GM23338 (cell line): ENCODE data around the gene NFKB1. TPM values are rescaled to one million over a fixed set of nuclear protein-coding genes. Genes with fewer than 3 reads are reported as not detected.

ENCODE experiments used
- ATAC-seq: fragments of 200-7000 bp; cut with Tn5 transposase; 3 replicates; pipeline ENCODE4 v1.9.1; 2020
- DNase-seq: peaks from one replicate; pipeline ENCODE4 v3.0.0-alpha.2; 2015; ENCODE audit warnings: low spot score
- H2AFZ ChIP-seq: fragments of 200-600 bp; sonication (generic); 2 replicates; pipeline ENCODE4 v1.8.0; 2016; ENCODE audit warnings: antibody characterized with exemption, mild to moderate bottlenecking, moderate library complexity
- H3F3A ChIP-seq: fragments of 200-600 bp; sonication (generic); replicated peaks from 2 replicates; pipeline ENCODE4 v1.8.0; 2017; ENCODE audit warnings: antibody characterized with exemption, mixed run types, low read depth
- H3K27ac ChIP-seq: fragments of 200-600 bp; sonication (generic); 2 replicates; pipeline ENCODE4 v1.6.1; 2016; ENCODE audit warnings: low read depth
- H3K27me3 ChIP-seq: fragments of 200-600 bp; sonication (generic); 2 replicates; pipeline ENCODE4 v1.8.0; 2016; ENCODE audit warnings: mild to moderate bottlenecking, mixed run types, moderate library complexity; ENCODE audit not compliant: insufficient read depth
- H3K36me3 ChIP-seq: fragments of 200-600 bp; sonication (generic); 2 replicates; pipeline ENCODE4 v1.8.0; 2016; ENCODE audit warnings: mild to moderate bottlenecking; ENCODE audit not compliant: insufficient read depth
- H3K4me1 ChIP-seq: fragments of 200-600 bp; sonication (generic); 2 replicates; pipeline ENCODE4 v1.8.0; 2016; ENCODE audit warnings: mild to moderate bottlenecking, moderate library complexity; ENCODE audit not compliant: insufficient read depth
- H3K4me2 ChIP-seq: fragments of 200-600 bp; sonication (generic); 2 replicates; pipeline ENCODE4 v1.7.1; 2017; ENCODE audit warnings: mixed run types
- H3K4me3 ChIP-seq: fragments of 200-600 bp; sonication (generic); 2 replicates; pipeline ENCODE4 v1.6.1; 2016; ENCODE audit warnings: mixed run types
- H3K79me2 ChIP-seq: fragments of 200-600 bp; sonication (generic); replicated peaks from 2 replicates; pipeline ENCODE4 v1.8.0; 2017; ENCODE audit warnings: mild to moderate bottlenecking; ENCODE audit not compliant: insufficient read depth
- H3K9me2 ChIP-seq: fragments of 200-600 bp; sonication (generic); 2 replicates; pipeline ENCODE4 v1.8.0; 2017; ENCODE audit not compliant: insufficient read depth
- H4K20me1 ChIP-seq: fragments of 200-600 bp; sonication (generic); replicated peaks from 2 replicates; pipeline ENCODE4 v1.8.0; 2017; ENCODE audit warnings: mild to moderate bottlenecking; ENCODE audit not compliant: insufficient read depth
- H3K27ac Mint-ChIP-seq: 2 replicates; pipeline ENCODE4 v1.8.0; 2020; ENCODE audit warnings: inconsistent platforms, mild to moderate bottlenecking, moderate library complexity, mixed read lengths
- H3K27me3 Mint-ChIP-seq: 3 replicates; pipeline ENCODE4 v1.8.0; 2022; ENCODE audit warnings: low read depth, mild to moderate bottlenecking, moderate library complexity, mixed read lengths, inconsistent platforms; ENCODE audit not compliant: insufficient read depth, poor library complexity
- H3K36me3 Mint-ChIP-seq: 3 replicates; pipeline ENCODE4 v1.8.0; 2021; ENCODE audit warnings: low read depth, mild to moderate bottlenecking, inconsistent platforms, moderate library complexity, mixed read lengths
- H3K4me1 Mint-ChIP-seq: 3 replicates; pipeline ENCODE4 v1.8.0; 2020; ENCODE audit warnings: mild to moderate bottlenecking, inconsistent platforms, mixed read lengths
- H3K4me3 Mint-ChIP-seq: 3 replicates; pipeline ENCODE4 v1.8.0; 2021; ENCODE audit warnings: moderate library complexity, mild to moderate bottlenecking, inconsistent platforms, mixed read lengths
- H3K9me3 Mint-ChIP-seq: 3 replicates; pipeline ENCODE4 v1.8.0; 2020; ENCODE audit warnings: moderate library complexity, mild to moderate bottlenecking, inconsistent platforms, mixed read lengths
- NANOG ChIP-seq: IDR thresholded peaks from 2 replicates; pipeline ENCODE4 v1.6.1; 2016; ENCODE audit warnings: antibody characterized with exemption, borderline replicate concordance
- POLR2AphosphoS5 ChIP-seq: IDR thresholded peaks from 2 replicates; pipeline ENCODE4 v1.6.1; 2016; ENCODE audit warnings: antibody characterized with exemption, low read depth
- STAT1 ChIP-seq: IDR thresholded peaks from one replicate; pipeline ENCODE4 v1.6.1; 2016; ENCODE audit warnings: antibody characterized with exemption; ENCODE audit not compliant: unreplicated experiment
- polyA plus RNA-seq: library from polyadenylated mRNA; unstranded; fragments of >200 nt; fragmentation: Nextera tagmentation; extraction: Ambion mirVana; gene quantifications from 2 replicates; pipeline ENCODE4 v1.2.1, GENCODE V29; 2016
- total RNA-seq: library from RNA; depleted of rRNA; stranded (reverse); fragments of >200 nt; shearing (Covaris generic); gene quantifications from 2 replicates; pipeline ENCODE4 v1.2.3, GENCODE V29; 2014
- TF ChIP-seq, protein P1 (sequence below): IDR thresholded peaks from one replicate; pipeline ENCODE4 v1.6.1; 2018; ENCODE audit warnings: antibody characterized with exemption; ENCODE audit not compliant: unreplicated experiment
- TF ChIP-seq, protein P2 (sequence below), 2 experiments: fragments of 200-600 bp in 1 of 2; sonication (generic) in 1 of 2; conservative IDR thresholded peaks; 2 replicates each; pipeline versions ENCODE4 v1.5.1 to v1.6.1; 2016 to 2017; ENCODE audit warnings: antibody characterized with exemption in 2 of 2, low read depth in 2 of 2, mild to moderate bottlenecking in 2 of 2, moderate library complexity in 1 of 2

Gene NFKB1
- total and polyA plus RNA-seq, 2 experiments from 2014 or later = 0.82 to 4.6 TPM

DNA sequence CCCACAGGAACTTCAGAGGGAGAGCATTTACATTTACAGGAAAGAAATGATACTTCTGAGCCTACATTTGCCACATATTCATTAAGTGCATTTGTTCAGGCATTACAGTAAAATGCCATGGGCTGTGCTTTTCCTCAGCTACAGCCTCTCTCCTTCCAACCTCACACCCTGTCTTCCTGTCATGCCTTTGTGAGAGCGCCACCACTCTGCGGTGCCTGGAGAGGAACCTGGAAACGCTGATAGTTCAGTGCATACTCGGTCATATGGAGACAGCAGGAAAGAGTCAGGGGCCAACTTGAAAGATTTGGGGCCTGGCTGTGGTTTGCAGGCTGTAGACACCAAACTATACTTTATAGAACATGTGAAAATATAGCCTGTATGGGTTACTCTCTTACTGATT is 40.5 kb downstream of the NFKB1 start:
- Histone ChIP-seq H3K27me3 (no peaks in the 10 kb centered on the region), H3K4me1 (no peaks in the 10 kb centered on the region), H3K27ac (no peak overlapping the region), H3K9me2 (no peaks in the 10 kb centered on the region; the same call in 1 of the 2 replicates), H3K4me2 (no peak overlapping the region), H4K20me1 (no peaks in the 10 kb centered on the region), H3K36me3 (no peaks in the 10 kb centered on the region), H3K79me2 (no peaks in the 10 kb centered on the region), H3K4me3 (no peak overlapping the region), H3F3A (no peaks in the 10 kb centered on the region), H2AFZ (no peak overlapping the region)
- H3K27ac Mint-ChIP-seq = no peak overlapping the region
- no peak overlapping the region for H3K4me3 Mint-ChIP-seq
- DNase-seq (peak; percentile 78), ATAC-seq (peak; percentile 100)
- no peaks in the 10 kb centered on the region for H3K9me3 Mint-ChIP-seq
- TF ChIP-seq, protein P1, sequence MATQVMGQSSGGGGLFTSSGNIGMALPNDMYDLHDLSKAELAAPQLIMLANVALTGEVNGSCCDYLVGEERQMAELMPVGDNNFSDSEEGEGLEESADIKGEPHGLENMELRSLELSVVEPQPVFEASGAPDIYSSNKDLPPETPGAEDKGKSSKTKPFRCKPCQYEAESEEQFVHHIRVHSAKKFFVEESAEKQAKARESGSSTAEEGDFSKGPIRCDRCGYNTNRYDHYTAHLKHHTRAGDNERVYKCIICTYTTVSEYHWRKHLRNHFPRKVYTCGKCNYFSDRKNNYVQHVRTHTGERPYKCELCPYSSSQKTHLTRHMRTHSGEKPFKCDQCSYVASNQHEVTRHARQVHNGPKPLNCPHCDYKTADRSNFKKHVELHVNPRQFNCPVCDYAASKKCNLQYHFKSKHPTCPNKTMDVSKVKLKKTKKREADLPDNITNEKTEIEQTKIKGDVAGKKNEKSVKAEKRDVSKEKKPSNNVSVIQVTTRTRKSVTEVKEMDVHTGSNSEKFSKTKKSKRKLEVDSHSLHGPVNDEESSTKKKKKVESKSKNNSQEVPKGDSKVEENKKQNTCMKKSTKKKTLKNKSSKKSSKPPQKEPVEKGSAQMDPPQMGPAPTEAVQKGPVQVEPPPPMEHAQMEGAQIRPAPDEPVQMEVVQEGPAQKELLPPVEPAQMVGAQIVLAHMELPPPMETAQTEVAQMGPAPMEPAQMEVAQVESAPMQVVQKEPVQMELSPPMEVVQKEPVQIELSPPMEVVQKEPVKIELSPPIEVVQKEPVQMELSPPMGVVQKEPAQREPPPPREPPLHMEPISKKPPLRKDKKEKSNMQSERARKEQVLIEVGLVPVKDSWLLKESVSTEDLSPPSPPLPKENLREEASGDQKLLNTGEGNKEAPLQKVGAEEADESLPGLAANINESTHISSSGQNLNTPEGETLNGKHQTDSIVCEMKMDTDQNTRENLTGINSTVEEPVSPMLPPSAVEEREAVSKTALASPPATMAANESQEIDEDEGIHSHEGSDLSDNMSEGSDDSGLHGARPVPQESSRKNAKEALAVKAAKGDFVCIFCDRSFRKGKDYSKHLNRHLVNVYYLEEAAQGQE = no peak
- TF ChIP-seq, protein P2, sequence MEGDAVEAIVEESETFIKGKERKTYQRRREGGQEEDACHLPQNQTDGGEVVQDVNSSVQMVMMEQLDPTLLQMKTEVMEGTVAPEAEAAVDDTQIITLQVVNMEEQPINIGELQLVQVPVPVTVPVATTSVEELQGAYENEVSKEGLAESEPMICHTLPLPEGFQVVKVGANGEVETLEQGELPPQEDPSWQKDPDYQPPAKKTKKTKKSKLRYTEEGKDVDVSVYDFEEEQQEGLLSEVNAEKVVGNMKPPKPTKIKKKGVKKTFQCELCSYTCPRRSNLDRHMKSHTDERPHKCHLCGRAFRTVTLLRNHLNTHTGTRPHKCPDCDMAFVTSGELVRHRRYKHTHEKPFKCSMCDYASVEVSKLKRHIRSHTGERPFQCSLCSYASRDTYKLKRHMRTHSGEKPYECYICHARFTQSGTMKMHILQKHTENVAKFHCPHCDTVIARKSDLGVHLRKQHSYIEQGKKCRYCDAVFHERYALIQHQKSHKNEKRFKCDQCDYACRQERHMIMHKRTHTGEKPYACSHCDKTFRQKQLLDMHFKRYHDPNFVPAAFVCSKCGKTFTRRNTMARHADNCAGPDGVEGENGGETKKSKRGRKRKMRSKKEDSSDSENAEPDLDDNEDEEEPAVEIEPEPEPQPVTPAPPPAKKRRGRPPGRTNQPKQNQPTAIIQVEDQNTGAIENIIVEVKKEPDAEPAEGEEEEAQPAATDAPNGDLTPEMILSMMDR (conservative IDR thresholded peaks at IDR 0.05; ENCODE audit: low read depth in 2 of 2) = peak; percentile 73 to 92
- no peaks in the 10 kb centered on the region; the same call in 2 of the 3 replicates for H3K4me1 Mint-ChIP-seq
- no peaks in the 10 kb centered on the region for H3K36me3 Mint-ChIP-seq
- H3K27me3 Mint-ChIP-seq = no peaks in the 10 kb centered on the region

DNA sequence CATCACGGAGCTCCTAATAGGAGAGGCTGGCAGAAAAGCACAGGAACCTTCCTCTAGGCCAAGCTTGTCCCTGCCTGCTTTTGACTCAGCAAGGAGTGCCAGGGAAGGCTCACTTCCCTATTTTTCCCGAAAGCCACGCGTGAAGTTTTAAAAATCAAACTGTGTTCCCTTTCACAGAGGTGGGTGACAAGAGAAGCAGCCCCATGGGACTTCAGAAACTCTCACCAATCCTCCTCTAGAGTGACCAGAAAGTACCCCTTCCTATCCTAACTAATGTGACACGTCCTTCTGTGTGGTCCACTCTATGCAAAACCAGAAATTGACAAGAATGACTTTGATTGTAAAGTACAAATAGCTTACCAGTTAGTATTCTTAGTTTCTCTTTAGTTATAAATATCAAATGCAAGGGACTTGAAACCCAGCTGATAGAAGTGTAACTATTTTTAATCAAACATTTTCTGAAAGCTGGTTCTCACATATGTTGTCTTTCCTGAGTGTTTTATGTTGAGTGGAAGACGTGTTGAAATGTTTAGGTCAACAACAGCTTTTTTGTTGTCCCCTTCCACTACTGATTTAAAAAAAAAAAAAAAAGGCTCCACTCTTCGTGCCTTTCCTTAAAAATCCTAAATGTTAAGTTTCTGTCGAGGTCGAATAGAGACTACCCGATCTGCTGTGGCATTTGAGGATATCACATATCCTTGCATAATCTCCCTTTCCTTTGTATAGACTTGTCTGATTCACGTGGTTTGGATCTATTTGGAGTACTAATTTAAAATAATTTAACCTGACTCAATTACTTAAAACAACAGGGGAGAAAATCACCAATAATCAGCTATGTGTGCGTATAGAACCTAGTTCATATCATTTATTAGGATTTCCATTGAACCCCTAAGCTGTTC is 42.1 kb downstream of the NFKB1 start:
- H3K79me2 ChIP-seq = no peaks in the 10 kb centered on the region
- H3K36me3 Mint-ChIP-seq = no peaks in the 10 kb centered on the region
- H3K4me3 Mint-ChIP-seq = no peak overlapping the region
- TF ChIP-seq NANOG (no peak), STAT1 (no peak), POLR2AphosphoS5 (no peak)
- TF ChIP-seq, protein P2 (conservative IDR thresholded peaks at IDR 0.05; ENCODE audit: low read depth in 2 of 2) = no peak
- H3K9me3 Mint-ChIP-seq = no peaks in the 10 kb centered on the region
- no peaks in the 10 kb centered on the region for H3K27me3 ChIP-seq
- no peaks in the 10 kb centered on the region for H3K4me1 ChIP-seq
- H3K27ac ChIP-seq = no peak overlapping the region
- H3K4me2 ChIP-seq = no peak overlapping the region
- no peaks in the 10 kb centered on the region; the same call in 2 of the 3 replicates for H3K4me1 Mint-ChIP-seq
- no peak overlapping the region for H3K4me3 ChIP-seq
- H3K9me2 ChIP-seq = no peaks in the 10 kb centered on the region; the same call in 1 of the 2 replicates
- H3F3A ChIP-seq = no peaks in the 10 kb centered on the region
- no peaks in the 10 kb centered on the region for H4K20me1 ChIP-seq
- no peak for ATAC-seq
- H3K27ac Mint-ChIP-seq = no peak overlapping the region
- H3K36me3 ChIP-seq = no peaks in the 10 kb centered on the region
- H2AFZ ChIP-seq = no peak overlapping the region
- no peaks in the 10 kb centered on the region for H3K27me3 Mint-ChIP-seq
- no peak for DNase-seq
